Measurements from ENCODE around the gene DENND6B. TPM values are rescaled to one million over a fixed set of nuclear protein-coding genes. Genes with fewer than 3 reads are reported as not detected.

DENND6B gene
- total and polyA plus RNA-seq, 2 of the 13 experiments (the other 11 are each of a cell fraction or from before 2014, with no cell fraction given): 0.95 to 3.8 TPM

DNA sequence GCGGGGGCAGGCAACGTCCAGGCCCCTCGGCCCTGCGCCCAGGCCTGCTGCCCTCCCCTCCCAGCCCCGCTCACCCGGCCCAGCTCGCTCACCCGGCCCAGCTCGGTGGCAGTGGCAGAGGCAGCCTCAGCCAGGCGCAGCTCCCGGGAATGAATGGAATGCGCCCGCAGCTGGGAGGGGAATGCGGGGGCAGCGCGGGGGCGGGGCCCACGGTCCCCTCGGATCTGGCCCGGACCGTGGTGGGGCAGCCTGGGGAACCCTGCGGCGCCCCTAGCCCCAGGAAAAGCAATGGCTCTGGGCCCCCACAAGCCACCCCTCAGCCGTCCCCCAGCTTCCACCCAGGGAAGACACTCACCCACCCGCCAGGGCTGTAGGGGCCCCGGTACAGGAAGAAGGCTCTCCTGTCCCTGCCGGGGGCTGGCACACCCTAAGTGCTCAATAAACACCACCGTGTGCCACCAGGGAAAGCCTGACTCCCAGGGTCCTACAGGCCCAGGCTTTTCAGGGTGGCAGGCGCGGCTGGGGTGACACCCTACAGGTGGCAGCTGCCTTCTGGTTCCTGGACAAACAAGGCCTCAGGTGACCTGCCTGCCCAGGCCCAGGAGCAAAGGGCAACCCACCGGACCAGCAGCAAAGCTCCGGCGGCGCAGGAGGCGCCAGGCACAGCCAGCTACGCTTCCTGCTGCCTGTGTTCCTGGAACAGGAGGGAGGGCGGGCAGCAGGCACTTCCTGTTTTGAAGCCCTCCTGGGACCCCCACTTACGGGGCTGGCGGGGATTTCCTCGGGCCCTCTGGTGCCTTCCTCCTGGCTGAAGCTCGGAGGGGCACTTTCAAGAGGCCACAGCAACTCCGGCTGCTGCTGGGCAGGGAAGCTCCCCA lies 33.1 kb downstream of the DENND6B start (continued):
- no peak for TF ChIP-seq ZNF704 (CRISPR knock-in tag; IDR thresholded peaks at IDR 0.05; ENCODE audit: borderline replicate concordance)
- TF ChIP-seq PRDM4 (CRISPR knock-in tag; IDR thresholded peaks at IDR 0.05; ENCODE audit: borderline replicate concordance): no peak
- no peak for TF ChIP-seq ZNF251 (CRISPR knock-in tag; IDR thresholded peaks at IDR 0.05)
- peak; percentile 64; the same call in 1 of the 2 replicates for TF ChIP-seq THAP9 (CRISPR knock-in tag; IDR thresholded peaks at IDR 0.05; ENCODE audit: borderline replicate concordance)
- TF ChIP-seq CHD2 (IDR thresholded peaks at IDR 0.05; ENCODE audit: low read depth, low read length): no peak
- no peak for TF ChIP-seq ZNF160 (CRISPR knock-in tag; IDR thresholded peaks at IDR 0.05)
- TF ChIP-seq ZNF746 (CRISPR knock-in tag; IDR thresholded peaks at IDR 0.05): peak; percentile 93
- no peak for TF ChIP-seq POLR2AphosphoS2 (IDR thresholded peaks at IDR 0.05; ENCODE audit: low read depth, low read length)
- TF ChIP-seq MTA3 (CRISPR knock-in tag; IDR thresholded peaks at IDR 0.05): no peak
- TF ChIP-seq ZBTB4 (CRISPR knock-in tag; IDR thresholded peaks at IDR 0.05; ENCODE audit: borderline replicate concordance): no peak
- 0 out of 2 replicates have a peak, but pooled peaks have one; percentile 61 for TF ChIP-seq CHCHD3 (CRISPR knock-in tag; IDR thresholded peaks at IDR 0.05)
- TF ChIP-seq SMAD9 (CRISPR knock-in tag; IDR thresholded peaks at IDR 0.05): no peak
- TF ChIP-seq ZNF713 (CRISPR knock-in tag; IDR thresholded peaks at IDR 0.05): no peak
- peak; percentile 93 for TF ChIP-seq POGK (CRISPR knock-in tag; conservative IDR thresholded peaks at IDR 0.05)
- TF ChIP-seq SCMH1 (CRISPR knock-in tag; IDR thresholded peaks at IDR 0.05; ENCODE audit: borderline replicate concordance): no peak
- peak; percentile 93 for TF ChIP-seq HNRNPLL (IDR thresholded peaks at IDR 0.05; ENCODE audit: low read depth, low read length, poor library complexity, severe bottlenecking)

Data from HepG2 (cell line).